NCI-H128 (cell line): ENCODE measurements around the gene RNU6-1.

Experiments
- DNase-seq: peaks from one replicate; lab custom pipeline; 2025; ENCODE audit not compliant: unreplicated experiment; lab: John Stamatoyannopoulos, UW

The RNU6-1 gene

DNA sequence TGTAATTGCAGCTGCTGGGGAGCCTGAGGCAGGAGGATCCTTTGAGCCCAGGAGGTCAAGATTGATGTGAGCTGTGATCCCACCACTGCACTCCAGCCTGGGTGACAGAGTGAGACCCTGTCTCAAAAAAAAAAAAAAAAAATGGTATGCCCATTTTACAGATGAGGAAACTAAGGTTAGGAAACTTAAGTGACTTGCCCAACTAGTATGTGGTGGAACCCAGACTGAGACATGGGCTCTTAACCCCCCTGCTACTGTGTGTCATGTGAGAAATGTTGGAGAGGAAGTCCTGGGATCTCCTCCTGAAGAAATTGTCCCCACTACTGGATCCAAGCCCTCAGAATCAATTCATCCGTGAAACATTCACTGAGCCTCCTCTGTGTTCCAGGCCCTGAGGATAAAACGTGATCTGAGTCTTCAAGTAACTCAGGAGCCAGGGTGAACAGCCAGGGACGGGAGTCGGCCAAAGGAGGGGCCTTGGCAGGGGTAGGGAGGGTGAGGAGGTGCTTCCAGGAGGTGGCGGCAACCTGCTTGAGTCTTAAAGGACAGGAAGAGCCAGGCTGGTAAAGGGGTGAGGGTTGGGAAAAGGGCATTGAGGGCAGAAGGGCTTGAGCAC is 19.6 kb upstream of the RNU6-1 start:
- no peak for DNase-seq

DNA sequence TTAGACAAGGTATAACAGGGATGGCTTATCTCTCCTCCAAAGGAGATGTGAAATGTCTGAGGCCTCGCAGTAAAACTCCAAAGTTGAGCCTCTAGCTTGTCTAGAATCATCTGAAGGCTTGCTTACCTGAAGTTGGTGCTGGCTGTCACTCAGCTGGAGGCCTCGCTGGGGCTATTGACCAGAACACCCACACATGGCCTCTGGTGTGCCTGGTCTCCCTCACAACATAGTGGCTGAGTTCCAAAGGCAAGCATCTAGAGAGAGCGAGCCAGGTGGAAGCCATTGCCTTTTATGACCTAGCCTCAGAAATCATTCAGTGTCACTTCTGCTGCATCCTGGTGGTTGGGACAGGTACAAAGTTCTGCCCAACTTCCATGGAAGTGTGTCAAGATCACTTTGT is 17.4 kb upstream of the RNU6-1 start:
- DNase-seq, result no peak

DNA sequence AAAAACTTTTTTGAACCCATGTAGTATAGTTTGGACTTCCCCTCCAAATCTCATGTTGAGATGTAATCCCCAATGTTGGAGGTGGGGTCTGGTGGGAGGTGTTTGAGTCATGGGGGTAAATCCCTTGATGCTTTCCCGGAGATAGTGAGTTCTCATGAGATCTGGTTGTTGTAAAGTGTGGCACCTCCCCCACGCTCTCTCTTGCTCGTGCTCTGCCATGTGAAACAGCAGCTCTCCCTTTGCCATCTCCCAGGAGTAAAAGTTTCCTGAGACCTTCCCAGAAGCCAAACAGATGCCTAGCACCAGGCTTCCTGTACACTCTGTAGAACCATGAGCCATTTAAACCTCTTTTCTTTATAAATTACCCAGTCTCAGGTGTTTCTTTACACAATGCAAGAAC is 16.0 kb upstream of the RNU6-1 start:
- no peak for DNase-seq

DNA sequence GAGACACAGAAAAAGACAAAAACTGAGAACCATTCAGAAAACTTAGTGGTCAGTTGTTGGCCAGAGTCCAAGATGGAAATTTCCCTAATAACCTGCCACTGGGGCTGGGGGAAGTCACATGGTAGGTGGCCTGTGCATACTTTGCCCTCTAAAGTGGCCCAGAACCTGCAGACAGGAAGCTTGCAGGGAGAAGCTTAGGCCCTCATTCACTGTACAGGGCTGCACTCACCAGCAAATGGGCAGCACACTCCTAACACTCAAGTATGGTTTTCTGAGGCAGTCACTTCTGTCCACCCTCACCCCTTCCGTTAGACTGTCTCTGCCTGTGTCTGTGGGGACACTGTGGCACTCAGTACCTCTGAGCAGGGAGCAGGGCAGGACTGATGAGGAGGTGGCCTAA is 14.5 kb upstream of the RNU6-1 start:
- no peak for DNase-seq

DNA sequence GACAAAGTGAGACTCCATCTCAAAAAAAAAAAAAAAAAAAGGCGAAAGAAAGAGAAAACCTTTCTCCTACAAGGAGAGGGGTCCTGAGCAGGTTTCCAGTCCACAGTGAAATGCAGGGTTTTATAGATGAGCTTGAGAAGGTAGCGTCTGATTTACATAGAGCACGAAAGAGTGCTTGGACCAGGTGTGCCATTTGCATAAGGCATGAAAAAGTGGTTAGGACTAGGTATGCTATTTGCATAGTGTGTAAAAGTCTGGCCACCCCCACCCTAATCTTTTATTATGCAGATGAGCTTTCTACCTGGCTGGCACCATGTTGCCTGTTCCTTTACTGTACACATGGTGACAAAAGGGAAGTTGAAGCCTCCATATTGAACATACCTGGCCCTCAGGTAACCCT is 13.6 kb upstream of the RNU6-1 start:
- no peak for DNase-seq

DNA sequence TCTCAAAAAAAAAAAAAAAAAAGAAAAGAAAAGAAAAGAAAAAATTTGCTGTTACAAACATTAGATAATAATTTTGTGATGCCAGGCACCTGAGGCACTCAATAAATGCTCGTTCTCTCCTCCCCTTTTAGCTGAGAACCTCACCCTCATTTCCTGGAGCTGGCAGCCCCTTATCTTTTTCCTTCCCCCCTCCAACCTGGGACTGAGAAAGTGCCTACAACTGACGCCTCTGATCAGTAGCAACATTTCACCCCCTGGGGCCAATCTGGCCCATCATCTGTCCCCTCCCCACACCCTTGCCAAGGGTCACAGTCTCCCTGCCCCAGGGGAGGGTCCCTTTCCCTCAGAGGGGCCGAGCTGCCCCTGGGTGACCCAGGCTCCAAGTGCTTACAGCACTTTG is 12.6 kb upstream of the RNU6-1 start:
- DNase-seq, result no peak

DNA sequence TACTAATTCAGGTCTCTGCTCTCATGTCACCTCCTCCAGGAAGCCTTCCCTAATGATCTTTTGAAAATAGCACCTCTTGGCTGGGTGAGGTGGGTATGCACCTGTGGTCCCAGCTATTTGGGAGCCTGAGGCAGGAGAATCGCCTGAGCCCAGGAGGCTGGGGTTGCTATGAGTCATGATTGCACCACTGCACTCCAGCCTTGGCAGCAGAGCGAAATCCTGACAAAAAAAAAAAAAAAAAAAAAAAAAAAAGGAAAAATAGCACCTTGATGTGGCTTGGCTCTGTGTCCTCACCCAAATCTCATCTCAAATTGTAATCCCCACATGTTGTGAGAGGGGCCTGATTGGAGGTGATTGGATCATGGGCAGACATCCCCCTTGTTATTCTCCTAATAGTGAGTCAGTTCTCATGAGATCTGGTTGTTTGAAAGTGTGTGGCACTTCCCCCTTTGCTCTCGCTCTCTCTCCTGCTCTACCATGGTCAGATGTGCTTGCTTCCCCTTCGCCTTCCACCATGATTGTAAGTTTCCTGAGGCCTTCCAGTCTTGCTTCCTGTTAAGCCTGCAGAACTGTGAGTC is 11.2 kb upstream of the RNU6-1 start:
- no peak for DNase-seq

DNA sequence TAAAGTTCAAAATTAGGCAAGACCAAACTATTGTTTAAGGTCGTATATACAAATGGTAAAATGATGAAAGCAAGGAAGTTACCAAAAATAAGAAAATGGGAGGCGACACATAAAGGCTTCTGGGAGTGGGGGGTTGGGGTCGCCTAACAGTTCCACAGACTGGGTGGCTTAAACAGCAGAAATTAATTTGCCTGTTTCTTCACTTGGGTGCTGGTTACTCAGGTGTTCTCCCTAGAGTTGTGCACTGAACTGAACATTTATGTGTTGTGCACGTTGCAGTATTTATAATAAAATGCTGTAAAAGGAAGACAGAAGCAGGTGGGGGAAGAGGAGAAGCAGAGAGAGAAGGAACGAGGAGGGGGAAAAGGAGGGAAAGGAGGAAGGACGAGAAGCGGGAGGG is 10.5 kb upstream of the RNU6-1 start:
- no peak for DNase-seq

DNA sequence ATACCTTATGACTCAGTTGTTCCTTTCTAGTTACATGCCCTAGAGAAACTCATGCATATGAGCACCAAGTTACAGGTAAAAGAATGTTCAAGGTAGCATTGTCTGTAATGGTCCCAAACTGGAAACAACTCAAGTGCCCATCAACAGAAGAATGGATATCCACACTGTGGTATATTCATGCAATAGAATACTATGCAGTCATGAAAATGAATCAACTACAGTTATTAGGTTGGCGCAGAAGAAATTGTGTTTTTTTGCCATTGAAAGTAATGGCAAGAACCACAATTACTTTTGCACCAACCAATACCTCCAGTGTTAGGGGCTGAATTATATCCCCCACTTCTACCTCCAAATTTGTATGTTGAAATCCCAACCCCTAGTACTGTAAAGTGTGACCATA is 9.7 kb upstream of the RNU6-1 start:
- DNase-seq, result no peak

DNA sequence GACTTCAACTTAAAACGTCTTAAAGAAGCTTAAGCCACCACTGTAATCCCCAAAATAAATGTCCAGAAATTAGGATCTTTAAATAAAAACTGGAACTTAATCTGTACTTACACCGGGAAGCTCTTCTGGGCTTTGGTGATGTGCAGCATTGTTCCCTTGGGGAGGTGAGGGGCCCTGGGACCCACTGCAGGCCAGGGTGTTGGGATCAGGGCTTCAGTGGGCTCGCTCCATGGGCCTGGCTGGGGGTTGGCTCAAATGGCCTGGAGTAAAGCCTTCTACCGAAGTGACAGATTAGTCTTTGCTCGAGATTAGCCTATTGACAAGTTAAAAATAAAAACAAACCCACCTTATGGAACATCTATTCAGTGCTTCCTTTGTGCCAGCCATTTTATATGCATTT is 6.1 kb upstream of the RNU6-1 start:
- no peak for DNase-seq

DNA sequence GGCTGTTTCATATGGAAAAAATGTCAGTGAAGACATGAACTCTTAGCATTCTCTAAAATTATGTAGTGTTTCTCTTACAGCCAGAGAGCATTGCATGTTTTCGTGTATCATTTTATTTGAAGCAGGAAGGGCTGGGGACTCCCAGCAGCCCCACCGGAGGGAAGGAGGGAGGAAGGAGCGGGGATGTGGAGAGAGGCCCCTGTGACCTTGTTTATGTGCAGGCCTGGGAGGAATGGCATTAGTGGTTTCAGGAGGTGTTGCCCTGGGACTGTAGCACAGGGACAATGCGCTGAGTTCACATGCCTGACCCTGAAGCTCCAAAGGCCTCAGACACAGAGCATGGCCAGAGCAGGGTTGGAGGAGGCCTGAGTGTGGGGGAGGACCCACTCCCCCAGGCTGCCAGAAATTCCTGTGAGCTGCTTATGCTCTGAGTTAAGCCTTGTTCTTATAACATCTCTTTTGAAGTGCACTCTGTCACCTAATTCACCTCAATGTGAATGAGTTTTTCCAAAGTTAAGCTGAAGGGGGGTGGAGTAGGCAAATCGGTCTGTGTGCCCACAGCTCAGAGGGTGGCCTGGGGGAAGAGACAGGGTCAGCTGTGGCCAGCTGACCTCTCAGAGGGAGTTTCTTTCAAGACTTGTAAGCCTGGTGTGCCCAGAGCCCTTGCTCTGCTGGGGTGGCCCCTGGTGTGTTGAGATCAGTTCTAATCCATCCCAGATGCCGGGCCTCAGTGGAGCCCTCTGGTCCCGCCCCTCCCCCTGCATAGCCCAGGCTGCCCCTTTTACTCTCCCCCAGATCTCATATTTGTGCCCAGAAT is 3.9 kb upstream of the RNU6-1 start:
- DNase-seq, result no peak

DNA sequence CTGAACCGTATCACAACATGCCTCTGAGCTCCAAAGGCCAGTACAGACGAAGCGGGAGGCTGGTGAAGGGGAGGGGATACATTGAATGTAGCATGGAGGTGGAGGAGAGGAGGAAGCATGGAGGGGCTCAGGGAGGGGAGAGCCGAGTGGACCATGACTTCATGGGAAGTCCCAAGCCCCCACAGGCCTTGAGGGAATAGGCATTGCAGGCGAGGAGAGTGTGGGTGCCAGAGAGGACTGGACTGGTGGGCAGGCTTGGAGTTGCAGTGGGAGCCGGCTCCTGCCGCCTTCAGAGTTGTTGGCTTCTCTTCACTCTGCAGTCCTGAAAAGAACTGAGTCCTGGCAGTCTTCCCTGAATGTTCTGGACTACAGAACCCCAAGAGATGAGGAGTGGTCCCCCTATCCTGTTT is 3.3 kb upstream of the RNU6-1 start:
- no peak for DNase-seq

DNA sequence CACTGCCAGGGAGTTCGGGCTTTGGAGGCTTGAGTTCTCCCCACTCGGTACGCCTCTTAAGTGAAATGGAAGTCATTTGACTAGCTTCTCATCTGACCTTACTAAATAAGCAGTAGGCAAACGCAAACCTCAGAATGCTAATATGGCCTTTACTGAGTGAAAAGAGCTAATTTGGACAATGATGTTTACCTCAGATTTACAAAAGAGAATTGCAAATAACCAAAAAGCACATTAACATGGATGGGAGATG is 1.6 kb upstream of the RNU6-1 start:
- DNase-seq, result no peak

DNA sequence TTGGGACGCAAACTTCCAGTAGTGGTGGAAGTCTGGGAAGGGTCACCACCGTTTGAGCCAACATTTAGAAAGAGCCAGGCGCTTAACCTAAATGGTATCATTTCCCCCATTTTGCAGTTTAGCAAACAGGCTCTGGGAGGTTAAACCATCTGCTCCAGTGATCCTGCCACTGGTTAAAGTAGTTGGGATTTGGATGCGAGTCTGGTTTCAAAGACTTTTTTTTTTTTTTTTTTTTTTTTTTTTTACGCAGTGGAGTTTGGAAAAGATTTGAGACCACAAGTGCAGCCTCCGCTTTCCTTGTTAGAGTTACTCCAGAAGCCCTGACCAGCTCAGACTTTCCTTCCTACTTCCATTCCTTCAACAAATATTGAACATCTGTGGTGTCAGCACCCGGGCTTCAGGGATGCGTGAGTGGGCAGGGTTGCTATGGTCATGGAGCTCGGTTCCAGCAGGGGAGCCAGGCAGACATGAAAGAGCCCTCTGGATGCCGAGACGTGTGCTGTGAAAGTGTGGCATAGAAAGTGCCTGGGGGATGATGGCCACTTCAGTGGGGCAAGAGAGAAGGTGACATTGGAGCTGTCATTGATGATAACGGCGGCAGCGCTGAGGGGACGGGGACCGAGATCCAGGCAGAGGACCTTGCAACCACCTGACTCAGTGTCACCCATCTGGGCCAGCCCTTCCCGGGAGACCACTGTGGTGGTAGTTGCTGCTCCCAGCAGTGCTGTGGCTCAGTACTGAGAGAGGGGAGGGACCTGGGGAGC is 1.1 kb upstream of the RNU6-1 start:
- DNase-seq, result no peak

DNA sequence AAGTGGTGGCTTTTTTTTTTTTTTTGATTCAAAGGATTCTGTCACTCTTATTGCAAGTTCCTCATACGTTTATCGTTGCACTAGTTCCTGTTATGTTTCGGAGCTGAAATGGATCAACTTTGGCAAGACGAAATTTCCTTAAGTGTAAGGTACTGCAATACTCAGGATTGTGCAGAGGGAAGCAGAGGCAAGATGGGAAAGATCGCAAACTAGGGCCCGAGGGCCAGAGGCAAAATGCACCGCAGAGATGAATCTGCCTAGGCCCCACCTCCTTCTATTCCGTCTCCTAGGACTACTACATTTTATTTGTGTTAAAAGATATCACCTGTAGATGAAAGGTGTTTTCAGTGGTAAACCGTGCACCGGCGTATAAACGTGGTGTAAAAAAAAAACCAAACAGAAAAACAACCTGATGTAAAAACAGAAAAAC is 331 bp downstream of the RNU6-1 start:
- DNase-seq, result no peak

DNA sequence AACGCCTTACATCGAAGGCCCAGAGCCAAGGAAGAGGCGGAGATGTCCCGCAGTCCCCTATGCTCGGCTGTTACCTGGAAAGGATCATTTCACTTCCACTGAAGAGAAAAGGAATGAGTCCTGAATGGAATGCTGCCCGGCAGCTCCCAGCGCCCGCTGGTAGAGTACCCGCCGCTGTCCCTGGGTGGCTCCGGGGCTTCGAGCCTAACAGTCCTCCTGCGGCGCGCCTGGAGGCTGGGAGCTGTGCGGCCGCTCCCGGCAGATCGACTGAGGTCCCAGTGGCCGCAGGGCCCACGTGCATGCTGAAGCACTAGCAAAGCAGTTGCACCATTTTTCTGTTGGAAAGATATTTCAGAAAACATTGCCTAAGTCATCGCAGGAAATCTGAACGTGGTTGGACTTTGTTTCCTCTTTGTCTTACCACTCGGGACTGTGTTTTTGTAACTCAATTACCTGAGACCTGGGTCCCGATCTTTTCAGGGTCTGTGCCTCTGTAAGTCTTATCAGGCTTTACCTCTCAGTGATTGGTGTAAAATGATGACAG is 984 bp downstream of the RNU6-1 start:
- no peak for DNase-seq

DNA sequence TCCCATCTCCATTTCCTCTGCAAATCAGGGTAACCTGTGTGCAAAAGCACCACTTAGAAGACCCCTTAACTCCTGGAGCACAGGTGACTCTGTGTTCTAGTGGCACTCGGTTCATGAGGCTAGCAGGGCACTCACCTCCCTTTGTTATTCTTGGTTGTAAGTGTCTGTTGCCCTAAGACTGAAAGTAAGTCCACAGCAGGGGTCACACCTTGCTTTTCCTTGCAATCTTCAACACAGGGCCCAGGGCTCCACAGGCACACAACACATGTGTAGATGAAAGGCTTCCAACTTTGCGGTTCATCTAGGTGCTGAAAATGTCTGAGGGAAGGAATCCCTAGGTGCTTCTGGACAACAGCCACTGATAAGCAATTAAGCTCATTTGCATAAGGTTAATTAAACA is 2.9 kb downstream of the RNU6-1 start:
- no peak for DNase-seq

DNA sequence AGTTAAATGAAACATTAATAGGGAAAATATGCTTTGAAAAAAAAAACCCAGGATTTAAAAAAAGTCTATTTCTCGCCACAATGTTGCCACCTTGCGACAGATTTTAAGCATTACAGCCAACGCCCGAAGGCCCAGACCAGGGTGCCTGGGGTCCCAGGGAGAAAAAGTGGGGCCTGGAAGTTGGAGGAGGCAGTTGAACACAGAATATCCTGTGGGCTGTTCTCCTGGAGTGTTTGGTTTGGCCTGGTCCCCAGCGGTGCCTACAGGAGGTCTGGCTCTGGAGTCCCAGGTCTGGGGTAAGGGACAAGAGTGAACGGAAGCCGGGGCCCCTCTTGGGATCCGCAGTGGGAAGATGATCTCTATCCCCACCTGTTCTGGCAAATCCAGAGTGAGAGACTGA is 3.4 kb downstream of the RNU6-1 start:
- no peak for DNase-seq

DNA sequence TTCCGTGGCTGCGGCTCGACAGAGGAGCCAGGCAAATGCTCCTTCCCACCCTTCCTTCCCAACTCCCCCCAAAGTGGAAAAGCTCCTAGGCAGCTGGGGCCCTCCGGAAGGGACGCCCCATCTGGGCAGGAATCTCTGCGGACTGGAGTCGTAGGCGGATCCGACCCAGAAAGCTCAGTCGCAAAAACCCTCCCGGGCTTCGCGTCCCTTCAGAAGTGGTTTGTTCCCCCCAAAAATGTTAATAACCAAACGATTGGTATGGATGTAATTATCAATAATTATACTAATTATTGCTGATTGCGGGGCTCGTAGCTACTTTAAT is 3.8 kb downstream of the RNU6-1 start:
- no peak for DNase-seq

DNA sequence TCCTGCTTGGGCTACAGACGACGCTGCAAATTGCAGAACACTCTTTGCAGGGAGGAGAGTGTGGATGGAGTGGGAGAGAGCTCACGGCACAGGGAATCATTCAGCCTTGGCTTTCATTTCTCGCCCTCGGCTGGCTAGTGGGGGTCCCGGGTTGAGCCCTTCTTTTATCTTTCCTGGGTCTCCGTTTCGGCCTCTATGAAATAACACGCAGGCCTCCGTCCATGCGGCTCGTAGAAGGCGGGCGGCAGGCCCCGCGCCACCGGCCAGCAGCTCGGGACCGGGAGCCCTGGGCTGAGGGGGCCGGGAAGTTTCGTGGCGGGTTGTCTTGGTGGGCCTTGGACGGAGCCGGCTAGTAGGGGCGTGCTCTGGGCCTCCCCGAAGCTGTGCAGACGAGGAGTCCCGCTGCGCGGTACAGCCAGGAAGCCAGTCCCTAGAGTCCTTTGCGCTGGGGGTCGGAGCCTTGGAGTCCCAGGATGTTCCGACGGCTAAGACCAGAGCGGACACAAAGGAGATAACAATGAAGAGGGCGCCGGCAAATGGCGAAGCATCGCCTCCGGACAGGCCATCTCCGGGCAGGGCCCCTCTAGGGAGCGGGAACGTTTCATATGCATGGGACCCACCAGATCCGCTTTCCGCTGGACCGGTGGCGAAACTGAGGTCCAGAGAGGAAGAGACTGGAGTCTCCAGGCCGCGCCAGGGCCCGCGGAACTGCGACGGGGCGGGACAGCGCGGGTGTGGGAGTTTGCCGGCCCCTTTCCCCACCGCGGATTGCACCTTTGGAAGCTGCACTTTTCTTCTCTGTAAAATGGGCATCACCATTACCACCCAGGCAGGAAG is 4.3 kb downstream of the RNU6-1 start:
- no peak for DNase-seq
